ENCODE results near the gene MDM2. TPM values are rescaled to one million over a fixed set of nuclear protein-coding genes. Genes with fewer than 3 reads are reported as not detected.

Gene MDM2
- total RNA-seq, 1 donor from 2014 or later, result 113 TPM

DNA sequence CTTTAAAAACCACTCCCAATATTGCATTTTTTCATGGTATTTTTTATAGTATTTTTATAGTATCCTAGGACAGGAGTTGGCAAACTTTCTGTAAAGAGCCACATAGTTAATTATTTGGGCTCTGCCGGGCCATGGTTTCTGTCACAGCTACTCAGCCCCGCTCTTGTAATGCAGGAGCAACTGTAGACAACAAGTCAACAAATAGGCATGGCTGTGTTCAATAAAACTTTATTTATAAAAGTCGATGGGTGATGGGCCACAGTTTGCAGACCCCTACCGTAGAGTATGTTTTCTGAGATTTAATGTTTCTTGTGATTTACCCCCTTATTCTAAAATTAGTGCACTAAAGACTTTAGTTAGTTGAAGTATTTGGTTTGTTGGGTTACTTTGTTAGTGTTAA is 25.5 kb downstream of the MDM2 start:
- TF ChIP-seq, protein P1, sequence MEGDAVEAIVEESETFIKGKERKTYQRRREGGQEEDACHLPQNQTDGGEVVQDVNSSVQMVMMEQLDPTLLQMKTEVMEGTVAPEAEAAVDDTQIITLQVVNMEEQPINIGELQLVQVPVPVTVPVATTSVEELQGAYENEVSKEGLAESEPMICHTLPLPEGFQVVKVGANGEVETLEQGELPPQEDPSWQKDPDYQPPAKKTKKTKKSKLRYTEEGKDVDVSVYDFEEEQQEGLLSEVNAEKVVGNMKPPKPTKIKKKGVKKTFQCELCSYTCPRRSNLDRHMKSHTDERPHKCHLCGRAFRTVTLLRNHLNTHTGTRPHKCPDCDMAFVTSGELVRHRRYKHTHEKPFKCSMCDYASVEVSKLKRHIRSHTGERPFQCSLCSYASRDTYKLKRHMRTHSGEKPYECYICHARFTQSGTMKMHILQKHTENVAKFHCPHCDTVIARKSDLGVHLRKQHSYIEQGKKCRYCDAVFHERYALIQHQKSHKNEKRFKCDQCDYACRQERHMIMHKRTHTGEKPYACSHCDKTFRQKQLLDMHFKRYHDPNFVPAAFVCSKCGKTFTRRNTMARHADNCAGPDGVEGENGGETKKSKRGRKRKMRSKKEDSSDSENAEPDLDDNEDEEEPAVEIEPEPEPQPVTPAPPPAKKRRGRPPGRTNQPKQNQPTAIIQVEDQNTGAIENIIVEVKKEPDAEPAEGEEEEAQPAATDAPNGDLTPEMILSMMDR (IDR thresholded peaks at IDR 0.05; ENCODE audit: unreplicated experiment), result no peak
- no peak for DNase-seq (ENCODE audit: low spot score)
- Mint-ChIP-seq H3K9me3 (ENCODE audit: unreplicated experiment) (no peaks in the 10 kb centered on the region), H3K27me3 (ENCODE audit: unreplicated experiment) (no peaks in the 10 kb centered on the region), H3K27ac (ENCODE audit: unreplicated experiment) (no peak overlapping the region), H3K4me1 (ENCODE audit: unreplicated experiment) (peaks cover 13% of the 10 kb centered on the region), H3K36me3 (ENCODE audit: low read depth, unreplicated experiment) (peaks cover 19% of the 10 kb centered on the region), H3K4me3 (ENCODE audit: unreplicated experiment) (no peak overlapping the region)

DNA sequence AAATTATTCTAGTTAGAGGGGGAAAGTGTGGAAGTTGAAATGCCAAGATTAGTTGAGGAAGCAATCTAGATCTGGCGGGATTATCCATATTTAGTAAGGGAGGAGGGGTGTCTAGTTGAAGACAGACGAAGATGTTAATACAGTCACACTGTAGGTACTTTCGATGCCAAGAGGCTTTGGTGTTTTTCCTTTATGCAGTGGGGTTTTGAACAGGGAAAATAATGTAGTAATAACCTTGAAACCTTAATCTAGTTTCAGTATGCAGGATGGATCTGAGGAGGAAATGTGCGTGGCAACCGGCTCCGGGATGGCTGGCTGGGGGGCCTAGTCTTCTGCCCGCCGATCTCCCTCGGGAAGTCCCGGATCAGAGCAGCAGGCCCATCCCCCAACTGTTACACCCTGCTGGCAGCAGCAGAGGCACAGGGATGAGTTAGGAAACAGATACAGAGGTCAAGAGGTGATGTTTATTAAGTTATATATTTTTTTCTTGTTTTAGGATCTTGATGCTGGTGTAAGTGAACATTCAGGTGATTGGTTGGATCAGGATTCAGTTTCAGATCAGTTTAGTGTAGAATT is 27.4 kb downstream of the MDM2 start:
- peak overlapping the region; percentile 39 for H3K27ac Mint-ChIP-seq (ENCODE audit: unreplicated experiment)
- TF ChIP-seq, protein P1 (IDR thresholded peaks at IDR 0.05; ENCODE audit: unreplicated experiment), result no peak
- no peak overlapping the region for H3K4me3 Mint-ChIP-seq (ENCODE audit: unreplicated experiment)
- peaks cover 9% of the 10 kb centered on the region for H3K4me1 Mint-ChIP-seq (ENCODE audit: unreplicated experiment)
- H3K36me3 Mint-ChIP-seq (ENCODE audit: low read depth, unreplicated experiment), result peaks cover 15% of the 10 kb centered on the region
- DNase-seq (ENCODE audit: low spot score), result no peak
- no peaks in the 10 kb centered on the region for H3K27me3 Mint-ChIP-seq (ENCODE audit: unreplicated experiment)
- H3K9me3 Mint-ChIP-seq (ENCODE audit: unreplicated experiment), result no peaks in the 10 kb centered on the region

DNA sequence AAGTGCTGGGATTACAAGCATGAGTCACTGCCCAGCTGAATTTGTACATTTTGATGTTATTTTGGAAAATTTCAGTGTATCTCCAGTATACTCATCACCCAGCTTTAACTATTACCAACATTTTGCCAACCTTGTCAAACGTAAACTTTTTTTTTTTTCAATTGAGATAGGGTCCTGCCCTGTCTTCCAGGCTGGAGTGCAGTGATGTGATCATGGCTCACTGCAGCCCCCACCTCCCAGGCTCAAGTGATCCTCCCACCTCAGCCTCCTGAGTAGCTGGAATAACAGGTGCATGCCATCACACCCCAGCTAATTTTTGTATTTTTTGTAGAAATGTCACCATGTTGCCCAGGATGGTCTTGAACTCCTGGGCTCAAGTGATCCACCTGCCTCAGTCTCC is 29.2 kb downstream of the MDM2 start:
- peaks cover 11% of the 10 kb centered on the region for H3K36me3 Mint-ChIP-seq (ENCODE audit: low read depth, unreplicated experiment)
- TF ChIP-seq, protein P1 (IDR thresholded peaks at IDR 0.05; ENCODE audit: unreplicated experiment), result no peak
- no peak overlapping the region for H3K4me3 Mint-ChIP-seq (ENCODE audit: unreplicated experiment)
- no peak overlapping the region for H3K27ac Mint-ChIP-seq (ENCODE audit: unreplicated experiment)
- no peaks in the 10 kb centered on the region for H3K27me3 Mint-ChIP-seq (ENCODE audit: unreplicated experiment)
- DNase-seq (ENCODE audit: low spot score), result no peak
- H3K4me1 Mint-ChIP-seq (ENCODE audit: unreplicated experiment), result peaks cover 9% of the 10 kb centered on the region
- H3K9me3 Mint-ChIP-seq (ENCODE audit: unreplicated experiment), result no peaks in the 10 kb centered on the region

DNA sequence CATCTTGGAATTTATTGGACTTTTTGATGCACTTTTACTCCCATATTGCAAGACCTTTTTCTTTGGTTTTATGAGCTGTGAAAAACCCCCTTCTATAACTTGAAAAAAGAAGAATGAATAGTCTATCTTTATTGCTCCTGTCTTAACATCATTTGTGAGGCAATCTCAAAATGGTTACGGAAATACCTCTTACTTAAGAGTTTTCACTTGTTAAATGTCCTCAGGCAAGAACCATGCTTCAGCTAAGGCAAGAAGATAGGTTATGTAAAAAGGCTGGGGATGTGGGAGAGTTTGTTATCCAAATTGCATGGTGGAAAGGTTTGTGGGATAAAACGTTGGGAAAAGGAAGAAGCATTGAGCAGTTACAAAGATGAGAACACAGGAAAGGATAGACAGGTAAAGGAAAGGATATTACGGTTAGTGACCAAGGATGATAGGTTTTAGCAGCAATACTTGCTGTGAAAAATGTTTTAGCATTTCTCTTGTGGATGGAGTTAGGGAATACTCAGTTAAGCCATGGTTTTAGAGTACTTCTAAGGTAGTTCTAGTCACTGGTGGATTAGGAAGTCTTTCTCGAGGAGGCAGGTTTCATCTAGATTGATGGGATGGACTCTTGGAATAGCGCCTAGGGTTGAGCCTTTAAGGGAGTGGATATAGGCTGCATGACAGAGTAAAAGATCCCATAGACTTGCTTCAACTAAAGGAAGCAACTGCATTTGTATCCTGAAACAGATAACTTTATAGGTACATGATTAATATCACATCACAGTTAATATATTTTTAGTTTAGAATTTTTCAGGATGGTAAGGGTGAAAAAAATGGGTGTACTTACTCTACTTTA is 30.3 kb downstream of the MDM2 start:
- H3K36me3 Mint-ChIP-seq (ENCODE audit: low read depth, unreplicated experiment), result peaks cover 11% of the 10 kb centered on the region
- H3K9me3 Mint-ChIP-seq (ENCODE audit: unreplicated experiment), result no peaks in the 10 kb centered on the region
- H3K27me3 Mint-ChIP-seq (ENCODE audit: unreplicated experiment), result no peaks in the 10 kb centered on the region
- no peak overlapping the region for H3K4me3 Mint-ChIP-seq (ENCODE audit: unreplicated experiment)
- TF ChIP-seq, protein P1 (IDR thresholded peaks at IDR 0.05; ENCODE audit: unreplicated experiment), result no peak
- DNase-seq (ENCODE audit: low spot score), result no peak
- peaks cover 9% of the 10 kb centered on the region for H3K4me1 Mint-ChIP-seq (ENCODE audit: unreplicated experiment)
- no peak overlapping the region for H3K27ac Mint-ChIP-seq (ENCODE audit: unreplicated experiment)
